Lower lobe of right lung (tissue), 2 donors: Measurements from ENCODE around the gene SLC38A4. TPM values are rescaled to one million over a fixed set of nuclear protein-coding genes. Genes with fewer than 3 reads are reported as not detected.

ENCODE experiments used
- ATAC-seq, 2 donors: fragments of 200-7000 bp; cut with Tn5 transposase; one replicate each; pipeline ENCODE4 v1.9.1; 2020 to 2022; ENCODE audit warnings: mild to moderate bottlenecking in 2 of 2, moderate library complexity in 2 of 2
- DNase-seq: peaks from one replicate; pipeline ENCODE4 v3.0.0-alpha.2; 2020
- H3K27ac ChIP-seq: fragments of 200-600 bp; one replicate; pipeline ENCODE4 v1.8.0; 2022
- H3K27me3 ChIP-seq: fragments of 200-600 bp; one replicate; pipeline ENCODE4 v1.8.0; 2022; ENCODE audit warnings: low read depth
- H3K36me3 ChIP-seq: fragments of 200-600 bp; one replicate; pipeline ENCODE4 v1.8.0; 2022; ENCODE audit warnings: mild to moderate bottlenecking
- H3K4me1 ChIP-seq: fragments of 200-600 bp; one replicate; pipeline ENCODE4 v1.8.0; 2022
- H3K4me3 ChIP-seq: fragments of 200-600 bp; one replicate; pipeline ENCODE4 v1.8.0; 2022; ENCODE audit warnings: mild to moderate bottlenecking
- H3K9me3 ChIP-seq: fragments of 200-600 bp; one replicate; pipeline ENCODE4 v1.8.0; 2022
- CTCF ChIP-seq: fragments of 200-600 bp; IDR thresholded peaks from one replicate; pipeline ENCODE4 v1.8.0; 2022; ENCODE audit warnings: antibody characterized with exemption, mild to moderate bottlenecking
- intact Hi-C: fragments of 100-400 bp; cut with DNase I; formaldehyde crosslinking; loops from one replicate; pipeline ENCODE4 v1.11.0; 2022
- total RNA-seq: library from RNA; stranded (reverse); fragmentation: NEBNext Ultra II Directional; extraction: Animal tissue kit (Norgen Biotek cat#: 25700); gene quantifications from one replicate; pipeline ENCODE4 v1.2.1, GENCODE V29; 2021
- donor health status: DM: no; HTN: yes; CAD: no; lungs with severe emphysema.

Gene SLC38A4
- total RNA-seq, 1 donor from 2014 or later = 1.1 TPM

- H3K36me3 ChIP-seq = no peaks in the 10 kb centered on the region
- ATAC-seq = no peak
- no peaks in the 10 kb centered on the region for H3K27me3 ChIP-seq
- H3K4me1 ChIP-seq = no peaks in the 10 kb centered on the region
- TF ChIP-seq CTCF = no peak
- DNase-seq = no peak
- H3K9me3 ChIP-seq = no peaks in the 10 kb centered on the region
- intact Hi-C loops = no loop called here
- H3K4me3 ChIP-seq = no peak overlapping the region
- no peak overlapping the region for H3K27ac ChIP-seq
Measured at GRCh38 chr12:46803517-46803916, 22.3 kb downstream of the SLC38A4 start.

- intact Hi-C loops = no loop called here
- Histone ChIP-seq H3K9me3 (no peaks in the 10 kb centered on the region), H3K4me3 (no peak overlapping the region), H3K4me1 (no peaks in the 10 kb centered on the region), H3K27me3 (no peaks in the 10 kb centered on the region), H3K27ac (no peak overlapping the region), H3K36me3 (no peaks in the 10 kb centered on the region)
- no peak for ATAC-seq
- TF ChIP-seq CTCF = no peak
- DNase-seq = no peak
Measured at GRCh38 chr12:46801293-46801692, 24.5 kb downstream of the SLC38A4 start.

GRCh38 chr12:46800160-46800559 is 25.6 kb downstream of the SLC38A4 start:
- Histone ChIP-seq H3K9me3 (no peaks in the 10 kb centered on the region), H3K4me1 (no peaks in the 10 kb centered on the region), H3K4me3 (no peak overlapping the region), H3K27me3 (no peaks in the 10 kb centered on the region), H3K27ac (no peak overlapping the region), H3K36me3 (no peaks in the 10 kb centered on the region)
- ATAC-seq (no peak), DNase-seq (no peak)
- TF ChIP-seq CTCF = no peak
- intact Hi-C loops = no loop called here

- no peaks in the 10 kb centered on the region for H3K36me3 ChIP-seq
- no peak for TF ChIP-seq CTCF
- no peaks in the 10 kb centered on the region for H3K4me1 ChIP-seq
- H3K9me3 ChIP-seq = no peaks in the 10 kb centered on the region
- no peak for ATAC-seq
- intact Hi-C loops = no loop called here
- no peak overlapping the region for H3K4me3 ChIP-seq
- DNase-seq = no peak
- no peak overlapping the region for H3K27ac ChIP-seq
- H3K27me3 ChIP-seq = no peaks in the 10 kb centered on the region
Measured at GRCh38 chr12:46798648-46799047, 27.1 kb downstream of the SLC38A4 start.

- intact Hi-C loops = no loop called here
- no peak for DNase-seq
- Histone ChIP-seq H3K4me1 (no peaks in the 10 kb centered on the region), H3K36me3 (no peaks in the 10 kb centered on the region), H3K27me3 (no peaks in the 10 kb centered on the region), H3K4me3 (no peak overlapping the region), H3K27ac (no peak overlapping the region), H3K9me3 (no peaks in the 10 kb centered on the region)
- ATAC-seq = no peak
- TF ChIP-seq CTCF = no peak
Measured at GRCh38 chr12:46798056-46798455, 27.7 kb downstream of the SLC38A4 start.

GRCh38 chr12:46795988-46796387 is 29.8 kb downstream of the SLC38A4 start:
- no peaks in the 10 kb centered on the region for H3K9me3 ChIP-seq
- no peak for ATAC-seq
- no peaks in the 10 kb centered on the region for H3K4me1 ChIP-seq
- no peak for TF ChIP-seq CTCF
- no peaks in the 10 kb centered on the region for H3K36me3 ChIP-seq
- DNase-seq = no peak
- no peak overlapping the region for H3K4me3 ChIP-seq
- intact Hi-C loops = no loop called here
- H3K27ac ChIP-seq = no peak overlapping the region
- H3K27me3 ChIP-seq = no peaks in the 10 kb centered on the region
